Large intestine (tissue), 3 donors: ENCODE results near the gene DISP1. TPM values are rescaled to one million over a fixed set of nuclear protein-coding genes. Genes with fewer than 3 reads are reported as not detected.

Experiments used
- DNase-seq, 2 donors: peaks; one replicate each; pipeline versions ENCODE4 v3.0.0 to v3.0.0-alpha.2; 2013
- H3K27ac ChIP-seq: one replicate; pipeline ENCODE4 v1.5.1; 2013; ENCODE audit warnings: low read length
- H3K27me3 ChIP-seq: 2 replicates; pipeline ENCODE4 v1.6.1; 2013; ENCODE audit warnings: low read length; ENCODE audit not compliant: control insufficient read depth, insufficient read depth
- H3K36me3 ChIP-seq: 2 replicates; pipeline ENCODE4 v1.6.1; 2013; ENCODE audit warnings: low read length; ENCODE audit not compliant: control insufficient read depth, insufficient read depth
- H3K4me1 ChIP-seq: one replicate; pipeline ENCODE4 v1.6.1; 2013; ENCODE audit warnings: low read length; ENCODE audit not compliant: control insufficient read depth, insufficient read depth
- H3K4me3 ChIP-seq: one replicate; pipeline ENCODE4 v1.5.1; 2013; ENCODE audit warnings: low read length
- H3K9me3 ChIP-seq: one replicate; pipeline ENCODE4 v1.6.1; 2013; ENCODE audit warnings: mild to moderate bottlenecking, low read depth, low read length, moderate library complexity; ENCODE audit not compliant: control insufficient read depth
- WGBS: methylation state at CpG from one replicate; pipeline ENCODE4 v1.1.5; 2013; ENCODE audit warnings: low lambda C conversion rate; ENCODE audit not compliant: insufficient coverage; 5-methylcytosine and 5-hydroxymethylcytosine counted together
- polyA plus RNA-seq: library from polyadenylated mRNA; unstranded; fragments of 120-200 nt; gene quantifications from one replicate; pipeline ENCODE4 v1.2.1, GENCODE V29; 2013

Gene DISP1
- polyA plus RNA-seq, 1 donor, result 9.1 TPM

- Histone ChIP-seq H3K36me3 (no peaks in the 10 kb centered on the region), H3K9me3 (no peaks in the 10 kb centered on the region), H3K27me3 (no peaks in the 10 kb centered on the region), H3K4me1 (no peaks in the 10 kb centered on the region), H3K27ac (no peak overlapping the region), H3K4me3 (no peak overlapping the region)
- no peak for DNase-seq
- WGBS, result 100% methylated on average over 1 of the region's 3 CpGs
Observed at GRCh38 chr1:222852326-222852725, 37.5 kb downstream of the DISP1 start.

- H3K4me3 ChIP-seq, result no peak overlapping the region
- no peaks in the 10 kb centered on the region for H3K36me3 ChIP-seq
- no peak overlapping the region for H3K27ac ChIP-seq
- no peaks in the 10 kb centered on the region for H3K4me1 ChIP-seq
- no CpG with 5 or more reads among the region's 3 CpGs for WGBS
- H3K27me3 ChIP-seq, result no peaks in the 10 kb centered on the region
- H3K9me3 ChIP-seq, result peaks cover 4% of the 10 kb centered on the region
- no peak for DNase-seq
Observed at GRCh38 chr1:222861062-222861461, 46.2 kb downstream of the DISP1 start.

Other genes starting within 250 kb of the DISP1 start
- 12.2 TPM for gene TAF1A, start 225.1 kb upstream of the DISP1 start, polyA plus RNA-seq
- 60.1 TPM for gene MIA3, start 196.9 kb upstream of the DISP1 start, polyA plus RNA-seq
- gene AIDA, start 102.5 kb upstream of the DISP1 start, polyA plus RNA-seq, result 44.4 TPM
- gene BROX, start 102.5 kb upstream of the DISP1 start, polyA plus RNA-seq, result 37.0 TPM
- gene FAM177B, start 77.8 kb upstream of the DISP1 start, polyA plus RNA-seq, result 5.5 TPM